Right renal cortex interstitium (tissue), 3 donors: Measurements from ENCODE around the gene GRM4. TPM values are rescaled to one million over a fixed set of nuclear protein-coding genes. Genes with fewer than 3 reads are reported as not detected.
"Not testable (repeated sequence)": the region's sequence is repeated elsewhere in the genome, so short reads cannot be mapped to it uniquely, and the experiment has no call there.

ENCODE experiments used
- DNase-seq, 3 donors: peaks; one replicate each; pipeline ENCODE4 v3.0.0-alpha.2; 2013; ENCODE audit warnings: low read depth in 3 of 3, low spot score in 2 of 3
- polyA plus RNA-seq, 3 donors: library from polyadenylated mRNA; unstranded; fragments of 120-200 nt; gene quantifications; one replicate each; pipeline ENCODE4 v1.2.1, GENCODE V29; 2013; ENCODE audit not compliant: insufficient read length in 3 of 3

Gene GRM4
- polyA plus RNA-seq, 3 donors, result 0.42 to 0.62 (median 0.49) TPM

- DNase-seq, result no peak
Measured at GRCh38 chr6:34029489-34030280, 116.2 kb downstream of the GRM4 start.

GRCh38 chr6:34028691-34029360 is 117.1 kb downstream of the GRM4 start:
- no peak for DNase-seq

- no peak for DNase-seq
Measured at GRCh38 chr6:34027939-34028441, 117.9 kb downstream of the GRM4 start.

GRCh38 chr6:34027445-34027936 is 118.4 kb downstream of the GRM4 start:
- no peak for DNase-seq

- DNase-seq, result no peak
Measured at GRCh38 chr6:34025861-34026260, 120.0 kb downstream of the GRM4 start.

- DNase-seq, result no peak
Measured at GRCh38 chr6:34025112-34025807, 120.6 kb downstream of the GRM4 start.

- DNase-seq, result no peak
Measured at GRCh38 chr6:34022873-34023255, 123.0 kb downstream of the GRM4 start.

- no peak for DNase-seq
Measured at GRCh38 chr6:34022250-34022872, 123.5 kb downstream of the GRM4 start.

- DNase-seq, result no peak
Measured at GRCh38 chr6:34021554-34022190, 124.2 kb downstream of the GRM4 start.

- no peak for DNase-seq
Measured at GRCh38 chr6:34020807-34021553, 124.9 kb downstream of the GRM4 start.

GRCh38 chr6:34020278-34020677 is 125.6 kb downstream of the GRM4 start:
- DNase-seq, result no peak

- no peak for DNase-seq
Measured at GRCh38 chr6:34018961-34019606, 126.8 kb downstream of the GRM4 start.

GRCh38 chr6:34018026-34018425 is 127.9 kb downstream of the GRM4 start:
- no peak for DNase-seq

- no peak for DNase-seq
Measured at GRCh38 chr6:34017106-34017805, 128.6 kb downstream of the GRM4 start.

GRCh38 chr6:34016573-34016972 is 129.3 kb downstream of the GRM4 start:
- not testable (repeated sequence) for DNase-seq

- DNase-seq, result no peak
Measured at GRCh38 chr6:34015586-34015985, 130.3 kb downstream of the GRM4 start.

GRCh38 chr6:34011264-34011663 is 134.6 kb downstream of the GRM4 start:
- DNase-seq, result no peak

- no peak for DNase-seq
Measured at GRCh38 chr6:34005901-34006531, 139.9 kb downstream of the GRM4 start.
